ENCODE measurements around the gene HRH3. TPM values are rescaled to one million over a fixed set of nuclear protein-coding genes. Genes with fewer than 3 reads are reported as not detected.

Gene HRH3
- total RNA-seq, 6 experiments from 2014 or later: not detected

DNA sequence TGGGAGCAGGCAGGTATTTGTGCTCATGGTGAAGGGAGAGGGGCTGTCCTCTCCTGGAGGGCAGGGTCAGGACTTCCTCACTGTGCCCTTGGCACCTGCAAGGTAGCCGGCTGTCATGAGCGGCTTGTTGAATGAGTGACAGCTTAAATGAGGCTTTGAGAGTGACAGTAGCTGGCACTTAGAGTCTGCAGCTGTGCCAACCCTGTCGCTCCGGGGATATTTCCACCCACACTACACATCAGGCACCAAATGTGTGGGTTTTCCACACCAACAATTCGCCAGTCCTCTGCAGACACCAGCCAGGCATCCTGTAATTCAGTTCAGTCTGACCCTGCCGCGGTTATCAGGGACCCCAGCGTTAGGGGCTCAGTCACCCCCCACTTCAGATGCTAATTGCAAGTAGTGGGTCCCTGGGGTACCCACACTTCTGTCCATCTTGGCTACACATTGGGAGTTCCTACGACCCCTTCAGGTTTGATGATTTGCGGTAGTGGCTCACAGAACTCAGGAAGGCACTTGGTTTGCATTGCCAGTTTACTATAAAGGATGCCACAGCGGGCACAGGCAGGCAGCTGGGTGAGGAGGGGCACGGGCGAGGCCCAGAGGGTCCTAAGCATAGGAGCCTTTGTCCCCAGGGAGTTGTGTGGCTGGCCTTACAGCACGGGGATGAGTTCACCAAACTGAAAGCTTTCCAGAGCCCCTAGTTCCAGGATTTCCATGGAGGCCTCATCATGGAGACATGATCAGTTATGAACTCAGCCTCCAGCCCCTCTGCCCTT lies 28.1 kb downstream of the HRH3 start:
- DNase-seq (peak in 2 of 3 donors; percentile 10 to 22), ATAC-seq (peak in 1 of 4 donors; percentile 22)
- H3K9me3 ChIP-seq: no peaks in the 10 kb centered on the region
- H3K4me3 ChIP-seq: no peak overlapping the region
- TF ChIP-seq, protein P1, sequence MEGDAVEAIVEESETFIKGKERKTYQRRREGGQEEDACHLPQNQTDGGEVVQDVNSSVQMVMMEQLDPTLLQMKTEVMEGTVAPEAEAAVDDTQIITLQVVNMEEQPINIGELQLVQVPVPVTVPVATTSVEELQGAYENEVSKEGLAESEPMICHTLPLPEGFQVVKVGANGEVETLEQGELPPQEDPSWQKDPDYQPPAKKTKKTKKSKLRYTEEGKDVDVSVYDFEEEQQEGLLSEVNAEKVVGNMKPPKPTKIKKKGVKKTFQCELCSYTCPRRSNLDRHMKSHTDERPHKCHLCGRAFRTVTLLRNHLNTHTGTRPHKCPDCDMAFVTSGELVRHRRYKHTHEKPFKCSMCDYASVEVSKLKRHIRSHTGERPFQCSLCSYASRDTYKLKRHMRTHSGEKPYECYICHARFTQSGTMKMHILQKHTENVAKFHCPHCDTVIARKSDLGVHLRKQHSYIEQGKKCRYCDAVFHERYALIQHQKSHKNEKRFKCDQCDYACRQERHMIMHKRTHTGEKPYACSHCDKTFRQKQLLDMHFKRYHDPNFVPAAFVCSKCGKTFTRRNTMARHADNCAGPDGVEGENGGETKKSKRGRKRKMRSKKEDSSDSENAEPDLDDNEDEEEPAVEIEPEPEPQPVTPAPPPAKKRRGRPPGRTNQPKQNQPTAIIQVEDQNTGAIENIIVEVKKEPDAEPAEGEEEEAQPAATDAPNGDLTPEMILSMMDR (IDR thresholded peaks at IDR 0.05): no peak
- TF ChIP-seq POLR2A (IDR thresholded peaks at IDR 0.05): no peak
- H3K4me1 ChIP-seq: peaks cover 0 to 22% (median 6%) of the 10 kb centered on the region in 4 donors
- intact Hi-C loops (cut with DNase I): no loop called here
- H3K27ac ChIP-seq: no peak overlapping the region
- H3K27me3 ChIP-seq: no peaks in the 10 kb centered on the region
- 56% methylated on average over 4 of the region's 14 CpGs for WGBS (ENCODE audit: insufficient coverage, low coverage, low lambda C conversion rate, missing lambda C conversion rate)
- peaks cover 0 to 20% (median under 1%) of the 10 kb centered on the region in 4 donors for H3K36me3 ChIP-seq

DNA sequence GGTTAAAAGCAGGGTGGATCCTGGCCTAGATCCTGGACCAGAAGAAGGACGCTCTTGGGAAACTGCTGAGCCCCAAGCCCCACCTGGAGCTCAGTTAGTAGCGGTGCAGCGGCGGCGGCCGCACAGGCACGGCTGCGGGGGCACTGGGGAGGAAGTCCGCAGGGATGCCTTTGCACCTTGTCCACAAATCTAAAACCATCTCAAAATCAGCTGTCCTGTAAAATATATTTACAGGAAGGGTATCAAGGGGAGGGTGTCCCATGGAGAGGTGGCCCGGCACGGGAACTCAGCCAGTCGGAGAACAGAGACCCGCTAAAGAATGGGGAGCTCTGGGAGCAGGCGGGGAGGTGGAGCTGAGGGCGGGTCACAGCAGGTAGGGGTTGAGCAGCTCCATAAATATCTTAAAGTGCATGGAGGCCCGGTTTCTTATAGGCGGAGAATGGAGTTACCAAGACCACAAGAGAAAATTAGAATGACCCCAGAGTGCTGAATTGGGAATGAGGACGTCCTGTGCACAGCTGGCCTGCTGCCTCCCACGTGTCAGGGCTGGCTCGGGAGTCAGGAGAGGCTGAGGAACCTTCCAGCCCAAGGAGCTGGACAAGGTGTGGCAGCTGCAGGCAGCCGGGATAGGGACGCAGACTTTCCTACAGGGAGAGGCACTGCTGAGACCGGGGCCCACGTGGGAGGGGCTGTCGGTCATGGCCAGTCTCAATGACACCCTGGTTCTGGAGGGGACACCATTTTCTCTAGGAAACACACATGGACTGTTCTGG lies 29.3 kb downstream of the HRH3 start:
- Histone ChIP-seq H3K4me1 (peaks cover 0 to 32% (median 8%) of the 10 kb centered on the region in 4 donors), H3K27me3 (no peaks in the 10 kb centered on the region), H3K9me3 (no peaks in the 10 kb centered on the region), H3K4me3 (no peak overlapping the region), H3K36me3 (peaks cover 0 to 8% (median under 1%) of the 10 kb centered on the region in 4 donors), H3K27ac (no peak overlapping the region)
- DNase-seq (peak in 2 of 3 donors; percentile 15 to 43), ATAC-seq (no peak)
- TF ChIP-seq POLR2A (IDR thresholded peaks at IDR 0.05): no peak
- TF ChIP-seq, protein P1 (IDR thresholded peaks at IDR 0.05): no peak
- WGBS (ENCODE audit: insufficient coverage, low coverage, low lambda C conversion rate, missing lambda C conversion rate): 91% methylated on average over 15 of the region's 25 CpGs
- intact Hi-C loops (cut with DNase I): no loop called here

DNA sequence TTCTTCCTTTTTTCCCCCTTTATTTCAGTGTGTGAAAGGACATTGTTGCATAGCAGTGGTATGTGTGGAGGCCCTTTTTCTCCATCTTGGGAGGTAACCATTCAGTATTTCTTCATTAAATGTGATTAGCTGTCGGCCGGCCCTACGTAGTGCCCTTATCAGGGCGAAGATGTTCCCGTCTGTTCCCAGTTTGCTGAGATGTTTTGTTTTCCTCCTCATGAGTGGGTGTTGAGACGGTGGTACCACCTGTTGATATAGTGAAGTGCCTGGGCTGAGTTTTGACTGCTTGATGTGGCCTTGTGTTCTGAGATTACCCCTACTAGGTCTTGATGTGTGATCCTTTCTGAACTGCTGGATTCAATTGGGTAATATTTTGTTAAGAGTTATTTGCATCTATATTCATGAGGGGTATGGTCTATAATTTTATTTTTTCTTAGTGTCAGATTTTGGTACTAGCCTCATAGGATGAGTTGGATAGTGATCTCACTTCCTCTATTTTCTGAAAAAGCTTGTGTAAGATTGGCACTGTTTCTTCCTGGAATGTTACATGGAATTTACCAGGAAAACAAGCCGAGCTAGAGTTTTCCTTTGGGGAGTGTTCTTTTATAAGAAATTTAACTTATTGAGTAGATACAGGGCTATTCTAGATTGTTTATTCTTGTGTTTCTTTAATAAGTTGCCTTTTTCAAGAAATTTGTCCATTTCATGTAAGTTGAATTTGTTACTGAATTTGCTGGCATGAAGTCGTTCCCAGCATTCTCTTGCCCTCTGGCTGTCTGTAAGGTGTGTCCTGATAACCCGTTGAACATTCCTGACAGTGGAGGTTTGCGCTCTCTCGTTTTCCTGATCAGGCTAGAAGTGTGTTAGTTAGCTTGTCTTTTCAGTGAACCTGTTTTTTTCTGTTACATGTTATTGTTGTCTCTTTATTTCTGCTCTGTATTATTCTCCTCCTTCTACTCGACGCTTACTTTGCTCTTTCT lies 32.9 kb downstream of the HRH3 start:
- no peaks in the 10 kb centered on the region for H3K9me3 ChIP-seq
- H3K4me1 ChIP-seq: peaks cover 0 to 46% (median 16%) of the 10 kb centered on the region in 4 donors
- TF ChIP-seq POLR2A (IDR thresholded peaks at IDR 0.05): no peak
- TF ChIP-seq, protein P1 (IDR thresholded peaks at IDR 0.05): no peak
- WGBS (ENCODE audit: insufficient coverage, low coverage, low lambda C conversion rate, missing lambda C conversion rate): 59% methylated on average over 13 of the region's 13 CpGs
- peak in 1 of 3 donors; percentile 23 for DNase-seq
- ATAC-seq: peak in 1 of 4 donors; percentile 36
- H3K27me3 ChIP-seq: no peaks in the 10 kb centered on the region
- peaks cover 0 to 7% (median under 1%) of the 10 kb centered on the region in 4 donors for H3K36me3 ChIP-seq
- H3K4me3 ChIP-seq: no peak overlapping the region
- intact Hi-C loops (cut with DNase I): no loop called here
- peak overlapping the region in 2 of 3 donors; percentile 17 to 77 for H3K27ac ChIP-seq

DNA sequence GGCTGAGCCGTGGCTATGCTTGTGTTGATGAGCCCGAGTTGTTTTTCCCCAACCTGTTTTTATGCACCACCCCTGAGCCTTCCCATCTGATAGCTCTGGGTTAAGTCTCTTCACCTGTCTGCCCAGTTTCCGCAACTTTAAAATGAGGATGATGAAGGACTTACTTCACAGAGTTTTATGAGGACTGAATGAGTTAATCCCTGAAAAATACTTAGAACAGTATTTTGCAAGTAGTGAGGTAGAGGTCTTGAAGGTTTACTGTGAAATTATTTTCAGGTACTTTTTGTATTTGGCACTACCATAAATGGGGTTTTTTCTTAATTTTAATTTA lies 34.0 kb downstream of the HRH3 start:
- peaks cover 0 to 54% (median 16%) of the 10 kb centered on the region in 4 donors for H3K4me1 ChIP-seq
- peak overlapping the region; percentile 54 to 77 (median 56) for H3K27ac ChIP-seq
- DNase-seq (no peak), ATAC-seq (no peak)
- TF ChIP-seq, protein P1 (IDR thresholded peaks at IDR 0.05): no peak
- TF ChIP-seq POLR2A (IDR thresholded peaks at IDR 0.05): no peak
- no peaks in the 10 kb centered on the region for H3K27me3 ChIP-seq
- peaks cover 0 to 7% (median under 1%) of the 10 kb centered on the region in 4 donors for H3K36me3 ChIP-seq
- intact Hi-C loops (cut with DNase I): no loop called here
- H3K4me3 ChIP-seq: peak overlapping the region in 2 of 3 donors; percentile 5 to 9
- WGBS (ENCODE audit: insufficient coverage, low coverage, low lambda C conversion rate, missing lambda C conversion rate): 78% methylated on average over 1 of the region's 3 CpGs
- no peaks in the 10 kb centered on the region for H3K9me3 ChIP-seq
